RWPE1 (cell line): ENCODE data around the gene LGSN.
"Not testable (repeated sequence)": the region's sequence is repeated elsewhere in the genome, so short reads cannot be mapped to it uniquely, and the experiment has no call there.

Source experiments
- CTCF ChIA-PET: fragments of 350-600 bp; sonication (Branson Sonifier 250); formaldehyde crosslinking; extraction: SDS; loops from one replicate; lab custom pipeline; 2021; lab: Yijun Ruan, JAX
- POLR2A ChIA-PET: fragments of 400-600 bp; formaldehyde crosslinking; extraction: SDS; loops from one replicate; lab custom pipeline; 2020; ENCODE audit warnings: antibody characterized with exemption; ENCODE audit not compliant: low non-redundant PET; lab: Yijun Ruan, JAX
- DNase-seq: peaks from one replicate; pipeline ENCODE4 v3.0.0; 2012; ENCODE audit warnings: low spot score
- H3K27ac ChIP-seq: fragments of 450-650 bp; 2 replicates; pipeline ENCODE4 v1.5.1; 2017
- CTCF ChIP-seq: fragments of 450-650 bp; conservative IDR thresholded peaks from 2 replicates; pipeline ENCODE4 v1.5.1; 2017; ENCODE audit warnings: low read depth, mild to moderate bottlenecking

The LGSN gene

GRCh38 chr6:63352069-63352543 is 32.3 kb upstream of the LGSN start:
- ChIA-PET POLR2A (interaction anchor here (1.1 kb wide), 1 partner anchor 221 kb away, joined by 4 read pairs; no protein-coding TSS in a partner anchor), CTCF (interaction anchor here (0.6 to 2.2 kb wide), 11 partner anchors 48 to 469 kb away, joined by 3 to 14 read pairs (median 4); no protein-coding TSS in a partner anchor)
- peak; percentile 58 for TF ChIP-seq CTCF
- DNase-seq: peak; percentile 16
- H3K27ac ChIP-seq: no peak overlapping the region

GRCh38 chr6:63349401-63349800 is 29.6 kb upstream of the LGSN start:
- no peak overlapping the region for H3K27ac ChIP-seq
- no peak for TF ChIP-seq CTCF
- CTCF ChIA-PET: interaction anchor here (0.5 to 1.0 kb wide), 3 partner anchors 249 to 415 kb away, joined by 3 read pairs; no protein-coding TSS in a partner anchor
- POLR2A ChIA-PET: no interaction called here
- no peak for DNase-seq

- no peak overlapping the region for H3K27ac ChIP-seq
- CTCF ChIA-PET: no interaction called here
- TF ChIP-seq CTCF: no peak
- POLR2A ChIA-PET: no interaction called here
- no peak for DNase-seq
These were observed 29.1 kb upstream of the LGSN start for GRCh38 chr6:63348836-63349235.

- TF ChIP-seq CTCF: no peak
- CTCF ChIA-PET: no interaction called here
- POLR2A ChIA-PET: no interaction called here
- H3K27ac ChIP-seq: no peak overlapping the region
- DNase-seq: peak; percentile 75
These were observed 27.8 kb upstream of the LGSN start for GRCh38 chr6:63347599-63347998.

GRCh38 chr6:63346217-63346835 is 26.5 kb upstream of the LGSN start:
- DNase-seq: no peak
- CTCF ChIA-PET: interaction anchor here (0.6 to 1.1 kb wide), 2 partner anchors 418 to 422 kb away, joined by 4 to 5 read pairs; no protein-coding TSS in a partner anchor
- H3K27ac ChIP-seq: no peak overlapping the region
- POLR2A ChIA-PET: no interaction called here
- no peak for TF ChIP-seq CTCF

- no peak for DNase-seq
- no peak for TF ChIP-seq CTCF
- no peak overlapping the region for H3K27ac ChIP-seq
- CTCF ChIA-PET: no interaction called here
- POLR2A ChIA-PET: no interaction called here
These were observed 20.6 kb upstream of the LGSN start for GRCh38 chr6:63340351-63340750.

- POLR2A ChIA-PET, H3K27ac ChIP-seq, DNase-seq: not testable (repeated sequence)
- CTCF ChIA-PET: interaction anchor here (0.6 kb wide), 1 partner anchor 465 kb away, joined by 3 read pairs; no protein-coding TSS in a partner anchor
These were observed 14.9 kb upstream of the LGSN start for GRCh38 chr6:63334652-63335051.
